Activated CD8-positive, alpha-beta T cell treated with anti-CD3 and anti-CD28 coated beads for 36 hours (primary cell): ENCODE results near the gene CLDN3. TPM values are rescaled to one million over a fixed set of nuclear protein-coding genes. Genes with fewer than 3 reads are reported as not detected.
A peak's percentile ranks its signal among the peaks of the same experiment; 100 is the strongest.
"Not testable (repeated sequence)": the region's sequence is repeated elsewhere in the genome, so short reads cannot be mapped to it uniquely, and the experiment has no call there.

ENCODE experiments used
- ATAC-seq: fragments of 200-7000 bp; cut with Tn5 transposase; one replicate; pipeline ENCODE4 v1.10.0; 2021; ENCODE audit warnings: mild to moderate bottlenecking, moderate library complexity
- CTCF ChIA-PET: fragments of 350-600 bp; sonication (Branson Sonifier 250); formaldehyde crosslinking; loops from one replicate; lab custom pipeline; 2021; ENCODE audit warnings: antibody characterized with exemption; lab: Charles Lee
- POLR2A ChIA-PET: fragments of 350-600 bp; sonication (Branson Sonifier 250); formaldehyde crosslinking; loops from one replicate; lab custom pipeline; 2021; ENCODE audit warnings: antibody characterized with exemption; lab: Charles Lee
- DNase-seq: peaks from one replicate; pipeline ENCODE4 v3.0.0-alpha.2; 2020
- H3K27ac Mint-ChIP-seq: one replicate; pipeline ENCODE4 v1.8.0; 2021; ENCODE audit warnings: mild to moderate bottlenecking, mixed read lengths
- H3K27me3 Mint-ChIP-seq: one replicate; pipeline ENCODE4 v1.8.0; 2021; ENCODE audit warnings: mixed read lengths
- H3K36me3 Mint-ChIP-seq: one replicate; pipeline ENCODE4 v1.8.0; 2021; ENCODE audit warnings: low read depth, mixed read lengths
- H3K4me1 Mint-ChIP-seq: one replicate; pipeline ENCODE4 v1.8.0; 2021; ENCODE audit warnings: low read depth, mixed read lengths
- H3K4me3 Mint-ChIP-seq: one replicate; pipeline ENCODE4 v1.8.0; 2021; ENCODE audit warnings: mild to moderate bottlenecking, moderate library complexity, mixed read lengths
- H3K9me3 Mint-ChIP-seq: one replicate; pipeline ENCODE4 v1.8.0; 2021; ENCODE audit warnings: mixed read lengths
- intact Hi-C: fragments of 100-400 bp; cut with micrococcal nuclease; formaldehyde crosslinking; loops from one replicate; pipeline ENCODE4 v1.10.0; 2022
- total RNA-seq, 2 experiments: library from RNA; stranded (reverse); gene quantifications; one replicate each; pipeline ENCODE4 v1.2.3, GENCODE V29; 2021
- TF ChIP-seq, protein P1 (sequence below): fragments of 200-600 bp; IDR thresholded peaks from one replicate; pipeline ENCODE4 v1.8.0; 2022; ENCODE audit warnings: antibody characterized with exemption, mild to moderate bottlenecking

CLDN3 gene
- total RNA-seq, 2 experiments from 2014 or later, result not detected

DNA sequence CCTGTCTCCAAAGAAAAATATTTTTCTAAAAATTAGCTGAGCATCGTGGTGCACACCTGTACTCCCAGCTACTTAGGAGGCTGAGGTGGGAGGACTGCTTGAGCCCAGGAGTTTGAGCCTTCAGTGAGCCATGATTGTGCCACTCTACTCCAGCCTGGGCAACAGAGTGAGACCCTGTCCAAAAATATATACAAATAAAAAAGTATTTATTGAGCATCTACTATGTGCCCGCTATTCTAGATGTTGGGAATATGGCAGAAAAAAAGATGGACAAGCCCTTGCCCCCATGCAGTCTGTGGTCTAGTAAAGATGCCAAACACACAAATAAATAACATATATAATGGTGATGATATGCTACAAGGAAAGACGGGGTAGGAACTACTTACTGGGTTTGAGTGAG lies 46.3 kb downstream of the CLDN3 start:
- Mint-ChIP-seq H3K27me3 (peaks cover 10% of the 10 kb centered on the region), H3K36me3 (no peaks in the 10 kb centered on the region), H3K9me3 (no peaks in the 10 kb centered on the region), H3K4me3 (no peak overlapping the region), H3K27ac (no peak overlapping the region), H3K4me1 (peaks cover 6% of the 10 kb centered on the region)
- ChIA-PET CTCF (interaction anchor here (1.1 to 4.6 kb wide), 3 partner anchors 11 to 118 kb away, joined by 3 to 53 read pairs (median 4); no protein-coding TSS in a partner anchor), POLR2A (no interaction called here)
- intact Hi-C loops, result no loop called here
- TF ChIP-seq, protein P1, sequence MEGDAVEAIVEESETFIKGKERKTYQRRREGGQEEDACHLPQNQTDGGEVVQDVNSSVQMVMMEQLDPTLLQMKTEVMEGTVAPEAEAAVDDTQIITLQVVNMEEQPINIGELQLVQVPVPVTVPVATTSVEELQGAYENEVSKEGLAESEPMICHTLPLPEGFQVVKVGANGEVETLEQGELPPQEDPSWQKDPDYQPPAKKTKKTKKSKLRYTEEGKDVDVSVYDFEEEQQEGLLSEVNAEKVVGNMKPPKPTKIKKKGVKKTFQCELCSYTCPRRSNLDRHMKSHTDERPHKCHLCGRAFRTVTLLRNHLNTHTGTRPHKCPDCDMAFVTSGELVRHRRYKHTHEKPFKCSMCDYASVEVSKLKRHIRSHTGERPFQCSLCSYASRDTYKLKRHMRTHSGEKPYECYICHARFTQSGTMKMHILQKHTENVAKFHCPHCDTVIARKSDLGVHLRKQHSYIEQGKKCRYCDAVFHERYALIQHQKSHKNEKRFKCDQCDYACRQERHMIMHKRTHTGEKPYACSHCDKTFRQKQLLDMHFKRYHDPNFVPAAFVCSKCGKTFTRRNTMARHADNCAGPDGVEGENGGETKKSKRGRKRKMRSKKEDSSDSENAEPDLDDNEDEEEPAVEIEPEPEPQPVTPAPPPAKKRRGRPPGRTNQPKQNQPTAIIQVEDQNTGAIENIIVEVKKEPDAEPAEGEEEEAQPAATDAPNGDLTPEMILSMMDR, result no peak
- DNase-seq, result no peak
- no peak for ATAC-seq

DNA sequence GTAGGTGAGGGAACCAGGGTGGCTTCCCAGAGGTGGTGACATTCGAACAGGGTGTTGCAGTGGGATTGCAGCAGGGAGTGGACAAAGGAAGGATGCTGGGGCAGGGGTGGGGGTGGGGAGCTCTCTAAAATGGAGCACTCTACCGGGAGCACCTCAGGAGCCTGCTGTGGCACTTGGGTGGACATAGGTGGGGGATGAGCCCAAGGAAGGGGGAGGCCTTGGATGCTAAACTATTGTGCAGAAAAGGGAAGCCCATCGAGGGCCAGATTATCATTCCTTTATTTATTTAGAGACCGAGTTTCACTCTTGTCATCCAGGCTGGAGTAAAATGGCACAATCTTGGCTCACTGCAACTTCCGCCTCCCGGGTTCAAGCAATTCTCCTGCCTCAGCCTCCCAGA lies 47.3 kb downstream of the CLDN3 start:
- CTCF ChIA-PET, result interaction anchor here (1.1 to 4.6 kb wide), 4 partner anchors 12 to 117 kb away, joined by 3 to 53 read pairs (median 4); no protein-coding TSS in a partner anchor
- no peaks in the 10 kb centered on the region for H3K36me3 Mint-ChIP-seq
- intact Hi-C loops, result no loop called here
- peaks cover 14% of the 10 kb centered on the region for H3K4me1 Mint-ChIP-seq
- POLR2A ChIA-PET, result no interaction called here
- no peak overlapping the region for H3K27ac Mint-ChIP-seq
- no peak for ATAC-seq
- no peak for DNase-seq
- no peaks in the 10 kb centered on the region for H3K9me3 Mint-ChIP-seq
- H3K4me3 Mint-ChIP-seq, result no peak overlapping the region
- TF ChIP-seq, protein P1, result no peak
- peaks cover 4% of the 10 kb centered on the region for H3K27me3 Mint-ChIP-seq

DNA sequence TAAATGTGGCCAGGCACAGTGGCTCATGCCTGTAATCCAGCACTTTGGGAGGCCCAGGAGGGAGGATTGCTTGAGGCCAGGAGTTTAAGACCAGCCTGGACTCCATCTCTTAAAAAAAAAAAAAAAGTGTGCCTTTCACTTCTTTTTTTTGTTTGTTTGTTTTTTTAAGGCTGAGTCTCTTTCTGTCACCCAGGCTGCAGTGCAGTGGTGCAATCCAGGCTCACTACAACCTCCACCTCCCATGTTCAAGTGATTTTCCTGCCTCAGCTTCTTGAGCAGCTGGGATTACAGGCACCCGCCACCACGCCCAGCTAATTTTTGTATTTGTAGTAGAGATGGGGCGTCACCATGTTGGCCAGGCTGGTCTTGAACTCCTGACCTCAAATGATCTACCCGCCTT lies 47.9 kb downstream of the CLDN3 start:
- ChIA-PET CTCF (interaction anchor here (1.7 kb wide), 1 partner anchor 24 kb away, joined by 3 read pairs; no protein-coding TSS in a partner anchor), POLR2A (interaction anchor here (0.6 kb wide), 1 partner anchor 16 kb away, joined by 3 read pairs; no protein-coding TSS in a partner anchor)
- ATAC-seq, H3K27ac Mint-ChIP-seq, H3K9me3 Mint-ChIP-seq, H3K27me3 Mint-ChIP-seq, H3K36me3 Mint-ChIP-seq, DNase-seq, intact Hi-C loops, H3K4me3 Mint-ChIP-seq: not testable (repeated sequence)
- peaks cover 20% of the 10 kb centered on the region for H3K4me1 Mint-ChIP-seq

DNA sequence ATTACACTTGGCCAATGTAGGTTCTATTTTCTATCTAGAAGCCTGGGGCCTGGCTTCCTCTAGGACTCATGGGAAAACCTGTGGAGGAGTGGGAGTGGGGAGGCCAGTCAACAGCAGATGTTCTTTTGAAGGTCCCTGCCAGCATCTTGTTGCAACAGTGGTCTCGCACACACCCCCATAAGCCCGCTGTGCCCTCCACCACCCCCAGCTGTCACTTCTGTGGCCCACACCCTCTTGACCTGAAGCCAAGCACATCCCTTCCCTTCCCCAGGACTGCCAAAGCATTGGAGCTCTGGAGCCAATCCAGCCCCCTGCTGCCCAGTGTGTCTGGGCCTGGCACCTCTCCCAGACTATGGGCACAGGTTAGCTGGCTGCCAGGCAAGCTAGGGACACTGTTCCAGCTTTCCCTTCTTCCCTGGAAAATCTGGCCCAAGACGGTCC lies 48.7 kb downstream of the CLDN3 start:
- CTCF ChIA-PET, result interaction anchor here (1.3 to 2.6 kb wide), 3 partner anchors 13 to 114 kb away, joined by 3 to 12 read pairs (median 4); no protein-coding TSS in a partner anchor
- DNase-seq (no peak), ATAC-seq (no peak)
- POLR2A ChIA-PET, result no interaction called here
- no peaks in the 10 kb centered on the region for H3K9me3 Mint-ChIP-seq
- peaks cover 25% of the 10 kb centered on the region for H3K4me1 Mint-ChIP-seq
- TF ChIP-seq, protein P1, result no peak
- no peak overlapping the region for H3K27ac Mint-ChIP-seq
- intact Hi-C loops, result no loop called here
- peaks cover 4% of the 10 kb centered on the region for H3K27me3 Mint-ChIP-seq
- H3K36me3 Mint-ChIP-seq, result no peaks in the 10 kb centered on the region
- peak overlapping the region; percentile 11 for H3K4me3 Mint-ChIP-seq

DNA sequence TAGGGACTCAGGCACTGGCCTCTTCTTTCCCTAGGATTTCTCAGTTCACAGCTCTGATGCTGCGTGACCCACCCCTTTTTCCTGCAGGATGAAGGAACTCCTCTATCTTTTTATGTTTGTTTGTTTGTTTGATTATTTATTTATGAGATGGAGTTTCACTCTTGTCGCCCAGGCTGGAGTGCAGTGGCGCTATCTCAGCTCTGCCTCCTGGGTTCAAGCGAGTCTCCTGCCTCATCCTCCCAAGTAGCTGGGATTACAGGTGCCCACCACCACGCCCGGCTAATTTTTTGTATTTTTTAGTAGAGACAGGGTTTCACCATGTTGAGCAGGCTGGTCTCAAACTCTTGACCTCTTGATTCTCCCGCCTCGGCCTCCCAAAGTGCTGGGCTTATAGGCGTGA lies 49.6 kb downstream of the CLDN3 start:
- H3K27me3 Mint-ChIP-seq, H3K27ac Mint-ChIP-seq, H3K9me3 Mint-ChIP-seq, ATAC-seq, DNase-seq, H3K36me3 Mint-ChIP-seq, intact Hi-C loops: not testable (repeated sequence)
- POLR2A ChIA-PET, result interaction anchor here (0.7 to 1.5 kb wide), 3 partner anchors 16 to 113 kb away, joined by 3 read pairs; partner anchors contain the start of gene ABHD11
- Mint-ChIP-seq H3K4me3 (peak overlapping the region; percentile 71), H3K4me1 (peaks cover 33% of the 10 kb centered on the region)
- CTCF ChIA-PET, result interaction anchor here (1.3 to 2.6 kb wide), 4 partner anchors 8 to 113 kb away, joined by 3 to 12 read pairs (median 5); no protein-coding TSS in a partner anchor

DNA sequence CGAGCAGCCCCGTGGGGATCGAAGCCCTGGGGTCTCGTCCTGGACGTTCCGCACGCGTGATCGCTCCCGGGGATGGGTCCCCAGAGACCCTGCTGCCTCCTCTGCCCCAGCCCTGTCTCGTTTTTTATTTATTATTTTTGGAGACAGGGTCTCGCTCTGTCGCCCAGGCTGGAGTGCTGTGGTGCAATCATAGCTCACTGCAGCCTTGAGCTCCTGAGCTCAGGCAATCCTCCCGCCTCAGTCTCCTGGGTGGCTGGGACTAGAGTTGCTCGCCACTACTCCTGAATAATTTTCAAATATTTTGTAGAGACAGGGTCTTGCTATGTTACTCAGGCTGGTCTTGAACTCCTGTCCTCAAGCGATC lies 50.3 kb downstream of the CLDN3 start:
- TF ChIP-seq, protein P1, result no peak
- peak overlapping the region; percentile 71 for H3K4me3 Mint-ChIP-seq
- peaks cover 4% of the 10 kb centered on the region for H3K27me3 Mint-ChIP-seq
- peaks cover 4% of the 10 kb centered on the region for H3K36me3 Mint-ChIP-seq
- H3K9me3 Mint-ChIP-seq, result no peaks in the 10 kb centered on the region
- ChIA-PET CTCF (interaction anchor here (1.2 to 2.6 kb wide), 5 partner anchors 9 to 113 kb away, joined by 3 to 12 read pairs (median 4); partner anchors contain the start of gene VPS37D), POLR2A (interaction anchor here (0.7 to 1.5 kb wide), 4 partner anchors 17 to 113 kb away, joined by 3 read pairs; partner anchors contain the start of gene ABHD11)
- H3K27ac Mint-ChIP-seq, result no peak overlapping the region
- no peak for DNase-seq
- no peak for ATAC-seq
- H3K4me1 Mint-ChIP-seq, result peaks cover 35% of the 10 kb centered on the region
- intact Hi-C loops, result loop anchor here (5.0 kb wide), 1 partner anchor 37 kb away; the partner anchor contains the start of genes BUD23 and DNAJC30
